GM23248 (cell line): ENCODE results near the gene ACP2. TPM values are rescaled to one million over a fixed set of nuclear protein-coding genes. Genes with fewer than 3 reads are reported as not detected.
A peak's percentile ranks its signal among the peaks of the same experiment; 100 is the strongest.

Source experiments
- DNase-seq: peaks from one replicate; pipeline ENCODE4 v3.0.0-alpha.2; 2015
- H2AFZ ChIP-seq: fragments of 200-600 bp; sonication (generic); 2 replicates; pipeline ENCODE4 v1.6.1; 2016; ENCODE audit warnings: antibody characterized with exemption
- H3F3A ChIP-seq: fragments of 200-600 bp; sonication (generic); 2 replicates; pipeline ENCODE4 v1.6.1; 2016; ENCODE audit warnings: mild to moderate bottlenecking, antibody characterized with exemption, mixed run types; ENCODE audit not compliant: insufficient read depth
- H3K27ac ChIP-seq: fragments of 200-600 bp; sonication (generic); 2 replicates; pipeline ENCODE4 v1.5.1; 2016; ENCODE audit warnings: mild to moderate bottlenecking
- H3K27me3 ChIP-seq: fragments of 200-600 bp; sonication (generic); replicated peaks from 2 replicates; pipeline ENCODE4 v1.6.1; 2016; ENCODE audit warnings: mild to moderate bottlenecking; ENCODE audit not compliant: insufficient read depth
- H3K36me3 ChIP-seq: fragments of 200-600 bp; sonication (generic); 2 replicates; pipeline ENCODE4 v1.6.1; 2016; ENCODE audit warnings: low read depth, mild to moderate bottlenecking
- H3K4me1 ChIP-seq: fragments of 200-600 bp; sonication (generic); 2 replicates; pipeline ENCODE4 v1.6.1; 2016; ENCODE audit warnings: mild to moderate bottlenecking; ENCODE audit not compliant: insufficient read depth
- H3K4me2 ChIP-seq: fragments of 200-600 bp; sonication (generic); one replicate; pipeline ENCODE4 v1.6.1; 2016; ENCODE audit warnings: mild to moderate bottlenecking; ENCODE audit not compliant: unreplicated experiment
- H3K4me3 ChIP-seq: fragments of 200-600 bp; sonication (generic); 2 replicates; pipeline ENCODE4 v1.5.1; 2016; ENCODE audit warnings: mild to moderate bottlenecking
- H3K79me2 ChIP-seq: fragments of 200-600 bp; sonication (generic); 2 replicates; pipeline ENCODE4 v1.6.1; 2016; ENCODE audit warnings: mild to moderate bottlenecking; ENCODE audit not compliant: insufficient read depth
- H3K9ac ChIP-seq: fragments of 200-600 bp; sonication (generic); 2 replicates; pipeline ENCODE4 v1.6.1; 2016; ENCODE audit warnings: mild to moderate bottlenecking
- H3K9me2 ChIP-seq: fragments of 200-600 bp; sonication (generic); 2 replicates; pipeline ENCODE4 v1.6.1; 2016; ENCODE audit warnings: mixed run types, mild to moderate bottlenecking, moderate library complexity; ENCODE audit not compliant: insufficient read depth
- H3K9me3 ChIP-seq: fragments of 200-600 bp; sonication (generic); one replicate; pipeline ENCODE4 v1.6.1; 2017; ENCODE audit warnings: low read depth
- H4K20me1 ChIP-seq: fragments of 200-600 bp; sonication (generic); 2 replicates; pipeline ENCODE4 v1.6.0; 2016; ENCODE audit not compliant: insufficient read depth
- EZH2 ChIP-seq: fragments of 200-600 bp; sonication (generic); IDR thresholded peaks from 2 replicates; pipeline ENCODE4 v1.6.1; 2018; ENCODE audit warnings: antibody characterized with exemption, mild to moderate bottlenecking; ENCODE audit not compliant: insufficient read depth, poor library complexity, severe bottlenecking
- EZH2phosphoT487 ChIP-seq: fragments of 200-600 bp; sonication (generic); IDR thresholded peaks from 2 replicates; pipeline ENCODE4 v1.6.1; 2018; ENCODE audit warnings: antibody characterized with exemption, moderate library complexity, mild to moderate bottlenecking, low read depth; ENCODE audit not compliant: insufficient read depth
- WGBS, 2 experiments: methylation state at CpG; one replicate each; pipeline ENCODE4 v1.1.6; 2015 to 2017; ENCODE audit warnings: low lambda C conversion rate in 2 of 2, low coverage in 1 of 2; ENCODE audit errors: missing lambda C conversion rate in 2 of 2; 5-methylcytosine and 5-hydroxymethylcytosine counted together
- in situ Hi-C: fragments of 300-500 bp; cut with MboI; formaldehyde crosslinking; loops from 2 replicates; pipeline ENCODE4 v1.15.0; 2020
- polyA plus RNA-seq: library from polyadenylated mRNA; unstranded; fragments of >200 nt; fragmentation: Nextera tagmentation; extraction: Ambion mirVana; gene quantifications from 2 replicates; pipeline ENCODE4 v1.2.1, GENCODE V29; 2016
- total RNA-seq: library from RNA; depleted of rRNA; stranded (reverse); fragments of >200 nt; shearing (Covaris generic); gene quantifications from 2 replicates; pipeline ENCODE4 v1.2.3, GENCODE V29; 2014

ACP2 gene
- total and polyA plus RNA-seq, 2 experiments from 2014 or later = 29.0 to 48.4 TPM

DNA sequence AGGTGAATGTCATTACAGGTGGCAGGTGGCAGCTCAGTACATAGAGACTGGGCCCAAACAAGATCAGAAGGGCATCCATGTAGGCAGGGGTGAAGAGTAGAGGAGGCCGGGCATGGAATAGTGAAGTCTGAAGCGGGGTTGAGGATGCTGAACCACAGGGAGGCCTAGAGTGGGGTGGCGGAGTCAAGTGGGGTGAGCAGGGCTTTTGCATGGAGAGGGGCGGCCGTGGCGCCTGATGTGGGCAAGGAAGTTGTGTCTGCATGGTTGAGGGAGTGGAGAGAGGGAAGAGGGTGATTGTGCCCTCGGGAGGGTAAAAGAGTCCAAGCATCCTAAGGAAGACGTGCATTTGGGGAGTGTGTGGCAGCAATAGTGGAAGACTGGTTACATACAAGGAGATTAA, 19.5 kb downstream of the ACP2 start:
- DNase-seq = no peak
- H3K9me2 ChIP-seq = no peaks in the 10 kb centered on the region

GRCh38 chr11:47225552-47226400, 22.8 kb downstream of the ACP2 start:
- WGBS, 2 experiments = 97 to 98% methylated on average over 7 of the region's 7 CpGs

More for the DNA sequence above, 19.5 kb downstream of the ACP2 start:
- TF ChIP-seq EZH2 (no peak), EZH2phosphoT487 (no peak)
- Histone ChIP-seq H4K20me1 (no peaks in the 10 kb centered on the region), H3K4me1 (peaks cover 12% of the 10 kb centered on the region), H3K27ac (no peak overlapping the region), H3K4me3 (no peak overlapping the region), H3K36me3 (peaks cover 11% of the 10 kb centered on the region; the same call in 1 of the 2 replicates), H3K9me3 (no peaks in the 10 kb centered on the region), H3K4me2 (no peak overlapping the region), H2AFZ (no peak overlapping the region), H3K79me2 (no peaks in the 10 kb centered on the region; the same call in 1 of the 2 replicates), H3K9ac (no peak overlapping the region), H3K27me3 (no peaks in the 10 kb centered on the region), H3F3A (peaks cover 17% of the 10 kb centered on the region)
- in situ Hi-C loops = no loop called here
- 95 to 97% methylated on average over 5 to 8 of the region's 8 CpGs for WGBS, 2 experiments

DNA sequence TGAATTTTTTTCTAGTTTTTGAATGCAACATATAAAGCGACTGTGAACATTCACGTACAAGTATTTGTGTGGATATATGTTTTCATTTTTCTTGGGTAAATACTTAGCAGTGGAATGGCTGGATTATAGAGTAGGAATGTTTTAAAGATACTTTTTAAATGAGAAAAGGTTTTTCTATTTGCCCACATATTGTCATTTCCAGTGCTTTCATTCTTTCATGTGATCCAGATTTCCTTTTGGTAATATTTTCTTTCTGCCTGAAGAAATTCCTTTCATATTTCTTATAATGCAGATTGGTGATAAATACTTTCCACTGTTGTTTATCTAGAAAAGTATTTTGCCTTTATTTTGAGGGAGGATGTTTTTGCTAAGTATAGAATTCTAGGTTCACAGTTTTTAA, 25.9 kb downstream of the ACP2 start:
- DNase-seq = no peak
- Histone ChIP-seq H3K79me2 (peaks cover 28% of the 10 kb centered on the region), H3K4me2 (no peak overlapping the region), H4K20me1 (no peaks in the 10 kb centered on the region), H3K36me3 (peaks cover 14% of the 10 kb centered on the region), H3K4me3 (no peak overlapping the region), H3F3A (peaks cover 16% of the 10 kb centered on the region; the same call in 1 of the 2 replicates), H3K9me2 (no peaks in the 10 kb centered on the region), H3K9ac (no peak overlapping the region), H2AFZ (no peak overlapping the region), H3K27ac (no peak overlapping the region), H3K4me1 (peaks cover 30% of the 10 kb centered on the region), H3K27me3 (no peaks in the 10 kb centered on the region), H3K9me3 (no peaks in the 10 kb centered on the region)
- in situ Hi-C loops = no loop called here
- WGBS, 2 experiments = 85 to 88% methylated on average over 2 of the region's 2 CpGs
- TF ChIP-seq EZH2 = no peak
- no peak for TF ChIP-seq EZH2phosphoT487

More at GRCh38 chr11:47225552-47226400, 22.8 kb downstream of the ACP2 start:
- Histone ChIP-seq H4K20me1 (no peaks in the 10 kb centered on the region), H3K27ac (no peak overlapping the region), H3K4me3 (no peak overlapping the region), H3K36me3 (peaks cover 14% of the 10 kb centered on the region), H3K9me3 (no peaks in the 10 kb centered on the region), H2AFZ (no peak overlapping the region), H3K27me3 (no peaks in the 10 kb centered on the region), H3K9me2 (no peaks in the 10 kb centered on the region), H3F3A (no peaks in the 10 kb centered on the region), H3K79me2 (peaks cover 9% of the 10 kb centered on the region; the same call in 1 of the 2 replicates), H3K4me1 (peaks cover 11% of the 10 kb centered on the region), H3K9ac (no peak overlapping the region), H3K4me2 (no peak overlapping the region)
- TF ChIP-seq EZH2phosphoT487 (no peak), EZH2 (no peak)
- in situ Hi-C loops = no loop called here
- DNase-seq = no peak

GRCh38 chr11:47220401-47220821, 28.2 kb downstream of the ACP2 start:
- in situ Hi-C loops = no loop called here
- H3K27me3 ChIP-seq = no peaks in the 10 kb centered on the region
- WGBS, 2 experiments = 3 to 6% methylated on average over 1 of the region's 1 CpG
- no peak overlapping the region for H2AFZ ChIP-seq
- peaks cover 33% of the 10 kb centered on the region for H3F3A ChIP-seq
- H3K9me2 ChIP-seq = no peaks in the 10 kb centered on the region
- peaks cover 44% of the 10 kb centered on the region for H3K4me1 ChIP-seq
- peak overlapping the region; percentile 19 for H3K4me2 ChIP-seq
- H3K36me3 ChIP-seq = peaks cover 7% of the 10 kb centered on the region; the same call in 1 of the 2 replicates
- H3K79me2 ChIP-seq = peaks cover 33% of the 10 kb centered on the region
- TF ChIP-seq EZH2 (no peak), EZH2phosphoT487 (peak; percentile 64; the same call in 1 of the 2 replicates)
- 0 out of 2 replicates have a peak overlapping the region, but pooled peaks have one; percentile 19 for H3K9ac ChIP-seq
- H4K20me1 ChIP-seq = no peaks in the 10 kb centered on the region
- H3K4me3 ChIP-seq = no peak overlapping the region
- DNase-seq = peak; percentile 82
- H3K27ac ChIP-seq = peak overlapping the region; percentile 65
- H3K9me3 ChIP-seq = no peaks in the 10 kb centered on the region
